ENCODE data around the gene NEUROD6.

NEUROD6 gene

GRCh38 chr7:31370609-31371008 is 30.1 kb upstream of the NEUROD6 start:
- TF ChIP-seq ZFX (IDR thresholded peaks at IDR 0.05; ENCODE audit: borderline replicate concordance) (no peak), CTCF (IDR thresholded peaks at IDR 0.05) (no peak)
- H3K27ac ChIP-seq: no peak overlapping the region

- no peak for TF ChIP-seq CTCF (IDR thresholded peaks at IDR 0.05)
- TF ChIP-seq ZFX (IDR thresholded peaks at IDR 0.05; ENCODE audit: borderline replicate concordance): no peak
- H3K27ac ChIP-seq: no peak overlapping the region
These were observed 28.1 kb upstream of the NEUROD6 start for GRCh38 chr7:31368620-31369019.

GRCh38 chr7:31363496-31363895 is 23.0 kb upstream of the NEUROD6 start:
- no peak for TF ChIP-seq CTCF (IDR thresholded peaks at IDR 0.05)
- no peak for TF ChIP-seq ZFX (IDR thresholded peaks at IDR 0.05; ENCODE audit: borderline replicate concordance)
- H3K27ac ChIP-seq: no peak overlapping the region

- TF ChIP-seq ZFX (IDR thresholded peaks at IDR 0.05; ENCODE audit: borderline replicate concordance): no peak
- no peak for TF ChIP-seq CTCF (IDR thresholded peaks at IDR 0.05)
- no peak overlapping the region for H3K27ac ChIP-seq
These were observed 22.5 kb upstream of the NEUROD6 start for GRCh38 chr7:31363051-31363450.

GRCh38 chr7:31362401-31362800 is 21.9 kb upstream of the NEUROD6 start:
- H3K27ac ChIP-seq: no peak overlapping the region
- no peak for TF ChIP-seq CTCF (IDR thresholded peaks at IDR 0.05)
- no peak for TF ChIP-seq ZFX (IDR thresholded peaks at IDR 0.05; ENCODE audit: borderline replicate concordance)

GRCh38 chr7:31358467-31358866 is 17.9 kb upstream of the NEUROD6 start:
- no peak overlapping the region for H3K27ac ChIP-seq
- TF ChIP-seq ZFX (IDR thresholded peaks at IDR 0.05; ENCODE audit: borderline replicate concordance) (no peak), CTCF (IDR thresholded peaks at IDR 0.05) (no peak)

GRCh38 chr7:31345421-31345820 is 4.9 kb upstream of the NEUROD6 start:
- H3K27ac ChIP-seq: no peak overlapping the region
- no peak for TF ChIP-seq CTCF (IDR thresholded peaks at IDR 0.05)
- TF ChIP-seq ZFX (IDR thresholded peaks at IDR 0.05; ENCODE audit: borderline replicate concordance): no peak
